H1 (cell line): ENCODE data around the gene KHDRBS2. TPM values are rescaled to one million over a fixed set of nuclear protein-coding genes. Genes with fewer than 3 reads are reported as not detected.

Source experiments
- CBX5 ChIP-seq: fragments of 300-800, 300-1000 bp; sonication (generic); IDR thresholded peaks from 2 replicates; pipeline ENCODE4 v1.7.1; 2016; ENCODE audit warnings: antibody characterized with exemption, low read length, low read depth
- SIN3A ChIP-seq, 2 experiments: IDR thresholded peaks in 1 of 2; conservative IDR thresholded peaks in 1 of 2; 2 replicates each; pipeline ENCODE4 v1.6.1; 2011 to 2012; ENCODE audit warnings: low read length in 2 of 2, improper control_type of control experiment in 1 of 2, low read depth in 1 of 2, mild to moderate bottlenecking in 1 of 2
- TBP ChIP-seq: IDR thresholded peaks from 2 replicates; pipeline ENCODE4 v1.6.1; 2011; ENCODE audit warnings: low read depth, low read length, improper control_type of control experiment
- polyA plus RNA-seq, 7 experiments: library from polyadenylated mRNA; depleted of rRNA in 3 of 7; stranded (reverse) in 5 of 7; unstranded in 2 of 7; fragments of >200 nt in 5 of 7; fragments of 200-250 nt in 2 of 7; gene quantifications; 1 replicate in 5 of 7; 2 replicates in 1 of 7; 4 replicates in 1 of 7; pipeline versions ENCODE4 v1.2.1 to v1.2.3, GENCODE V29; 2011 to 2013; ENCODE audit warnings: missing spikeins in 2 of 7, mixed read lengths in 2 of 7
- total RNA-seq: library from RNA; stranded (reverse); fragmentation: NEBNext Ultra II Directional; extraction: Animal tissue kit (Norgen Biotek cat#: 25700); gene quantifications from 2 replicates; pipeline ENCODE4 v1.2.1, GENCODE V29; 2021

KHDRBS2 gene
- total and polyA plus RNA-seq, 2 of the 8 experiments (the other 6 are each of a cell fraction or from before 2014, with no cell fraction given), result 5.2 to 7.7 TPM

- no peak for TF ChIP-seq SIN3A (conservative IDR thresholded peaks at IDR 0.05 in 1 of 2, IDR thresholded peaks at IDR 0.05 in 1 of 2; ENCODE audit: low read depth in 1 of 2, low read length in 2 of 2)
- no peak for TF ChIP-seq TBP
- no peak for TF ChIP-seq CBX5
Measured at GRCh38 chr6:62285612-62286469, at the start of gene KHDRBS2 (continued).
